IMR-90 (cell line): ENCODE data around the gene MAPKAPK2. TPM values are rescaled to one million over a fixed set of nuclear protein-coding genes. Genes with fewer than 3 reads are reported as not detected.

ENCODE experiments used
- ATAC-seq: fragments of 200-7000 bp; cut with Tn5 transposase; 2 replicates; pipeline ENCODE4 v1.9.1; 2020; ENCODE audit warnings: low read depth, mild to moderate bottlenecking, moderate library complexity
- BruUV-seq: library from RNA; stranded (reverse); fragments of 400-500 nt; replicated peaks from 2 replicates; lab custom pipeline; 2021; lab: Mats Ljungman, UMichigan
- CTCF ChIA-PET: fragments of 300-600 bp; formaldehyde crosslinking; extraction: SDS; loops from one replicate; lab custom pipeline; 2021; ENCODE audit warnings: antibody characterized with exemption; lab: Yijun Ruan, JAX
- POLR2A ChIA-PET: fragments of 300-600 bp; sonication (Branson Sonifier 250); formaldehyde crosslinking; loops from one replicate; lab custom pipeline; 2022; ENCODE audit warnings: antibody characterized with exemption; ENCODE audit not compliant: unreplicated experiment; lab: Charles Lee
- DNase-seq: peaks from one replicate; pipeline ENCODE4 v3.0.0; 2013
- H2AFZ ChIP-seq: replicated peaks from 2 replicates; pipeline ENCODE3; 2013; ENCODE audit warnings: low read length, mild to moderate bottlenecking; ENCODE audit not compliant: poor library complexity
- H2AK5ac ChIP-seq: 2 replicates; pipeline ENCODE4 v1.6.1; 2013; ENCODE audit warnings: low read depth, low read length, inconsistent platforms
- H2AK9ac ChIP-seq: replicated peaks from 2 replicates; pipeline ENCODE3; 2013; ENCODE audit warnings: mild to moderate bottlenecking, low read depth, low read length, moderate library complexity; ENCODE audit not compliant: poor library complexity
- H2BK120ac ChIP-seq: 2 replicates; pipeline ENCODE4 v1.6.1; 2013; ENCODE audit warnings: low read depth, low read length, inconsistent platforms
- H2BK15ac ChIP-seq: 3 replicates; pipeline ENCODE4 v1.6.1; 2013; ENCODE audit warnings: low read depth, low read length, inconsistent platforms
- H2BK20ac ChIP-seq: 2 replicates; pipeline ENCODE4 v1.6.1; 2013; ENCODE audit warnings: low read depth, mild to moderate bottlenecking, inconsistent platforms, low read length, moderate library complexity
- H2BK5ac ChIP-seq: 2 replicates; pipeline ENCODE4 v1.6.1; 2013; ENCODE audit warnings: mild to moderate bottlenecking, low read depth, low read length, inconsistent platforms; ENCODE audit not compliant: poor library complexity, severe bottlenecking
- H3K14ac ChIP-seq: replicated peaks from 2 replicates; pipeline ENCODE4 v1.6.1; 2013; ENCODE audit warnings: low read depth, low read length, inconsistent platforms
- H3K18ac ChIP-seq: 2 replicates; pipeline ENCODE4 v1.6.1; 2013; ENCODE audit warnings: low read depth, low read length, control low read depth
- H3K23ac ChIP-seq: 2 replicates; pipeline ENCODE4 v1.6.1; 2013; ENCODE audit warnings: low read depth, low read length, inconsistent platforms
- H3K27ac ChIP-seq: 2 replicates; pipeline ENCODE4 v1.5.1; 2013; ENCODE audit warnings: mild to moderate bottlenecking, control low read depth, low read length; ENCODE audit not compliant: insufficient read depth
- H3K27me3 ChIP-seq: 2 replicates; pipeline ENCODE4 v1.6.1; 2013; ENCODE audit warnings: low read length; ENCODE audit not compliant: control insufficient read depth, insufficient read depth
- H3K36me3 ChIP-seq: 2 replicates; pipeline ENCODE4 v1.6.1; 2013; ENCODE audit warnings: low read length, mixed read lengths; ENCODE audit not compliant: control insufficient read depth, insufficient read depth
- H3K4ac ChIP-seq: 2 replicates; pipeline ENCODE4 v1.6.1; 2013; ENCODE audit warnings: low read depth, low read length, inconsistent platforms
- H3K4me1 ChIP-seq: 2 replicates; pipeline ENCODE4 v1.6.1; 2013; ENCODE audit warnings: low read length, mixed read lengths; ENCODE audit not compliant: control insufficient read depth, insufficient read depth
- H3K4me2 ChIP-seq: 2 replicates; pipeline ENCODE4 v1.6.1; 2013; ENCODE audit warnings: low read depth, mild to moderate bottlenecking, control low read depth, low read length, moderate library complexity
- H3K4me3 ChIP-seq: 2 replicates; pipeline ENCODE4 v1.5.1; 2013; ENCODE audit warnings: low read depth, mild to moderate bottlenecking, control low read depth, low read length, moderate library complexity; ENCODE audit not compliant: insufficient read depth
- H3K56ac ChIP-seq: 2 replicates; pipeline ENCODE4 v1.6.1; 2013; ENCODE audit warnings: low read length, inconsistent platforms; ENCODE audit not compliant: insufficient read depth; ENCODE audit errors: extremely low read depth
- H3K79me1 ChIP-seq, 2 experiments: 2 replicates each; pipeline ENCODE4 v1.6.1; 2013; ENCODE audit warnings: low read length in 2 of 2, inconsistent platforms in 1 of 2, low read depth in 1 of 2
- H3K9ac ChIP-seq: 2 replicates; pipeline ENCODE4 v1.6.1; 2013; ENCODE audit warnings: low read depth, low read length, control low read depth
- H3K9me1 ChIP-seq: 2 replicates; pipeline ENCODE4 v1.6.1; 2013; ENCODE audit warnings: low read length, inconsistent platforms; ENCODE audit not compliant: insufficient read depth
- H3K9me3 ChIP-seq: 2 replicates; pipeline ENCODE4 v1.6.1; 2013; ENCODE audit warnings: low read length; ENCODE audit not compliant: control insufficient read depth, insufficient read depth
- H4K20me1 ChIP-seq: 2 replicates; pipeline ENCODE4 v1.6.1; 2013; ENCODE audit warnings: low read length, inconsistent platforms; ENCODE audit not compliant: insufficient read depth
- H4K5ac ChIP-seq: 2 replicates; pipeline ENCODE4 v1.6.1; 2013; ENCODE audit warnings: mild to moderate bottlenecking, low read depth, low read length, control low read depth
- H4K8ac ChIP-seq, 2 experiments: 2 replicates each; pipeline ENCODE4 v1.6.1; 2013; ENCODE audit warnings: low read depth in 2 of 2, low read length in 2 of 2, control low read depth in 1 of 2, inconsistent platforms in 1 of 2
- H4K91ac ChIP-seq: 2 replicates; pipeline ENCODE4 v1.6.1; 2013; ENCODE audit warnings: low read depth, low read length, inconsistent platforms; ENCODE audit not compliant: insufficient read depth
- BHLHE40 ChIP-seq: fragments of 150-350 bp; IDR thresholded peaks from 2 replicates; pipeline ENCODE4 v1.6.1; 2016; ENCODE audit warnings: mild to moderate bottlenecking, low read depth, low read length
- CEBPB ChIP-seq: IDR thresholded peaks from 2 replicates; pipeline ENCODE4 v1.6.1; 2012; ENCODE audit warnings: low read depth, low read length, improper control_type of control experiment
- CHD1 ChIP-seq: IDR thresholded peaks from 2 replicates; pipeline ENCODE4 v1.6.1; 2012; ENCODE audit warnings: low read depth, low read length, improper control_type of control experiment
- CTCF ChIP-seq: conservative IDR thresholded peaks from 2 replicates; pipeline ENCODE4 v1.5.1; 2012; ENCODE audit warnings: mild to moderate bottlenecking, low read depth, low read length, improper control_type of control experiment
- FOS ChIP-seq: fragments of 150-350 bp; IDR thresholded peaks from 2 replicates; pipeline ENCODE4 v1.6.1; 2016; ENCODE audit warnings: low read depth, low read length
- MAFK ChIP-seq: IDR thresholded peaks from 2 replicates; pipeline ENCODE4 v1.6.1; 2012; ENCODE audit warnings: low read depth, low read length, improper control_type of control experiment
- MAZ ChIP-seq: IDR thresholded peaks from 2 replicates; pipeline ENCODE4 v1.6.1; 2012; ENCODE audit warnings: low read depth, mild to moderate bottlenecking, low read length, improper control_type of control experiment, moderate library complexity, borderline replicate concordance
- MXI1 ChIP-seq: IDR thresholded peaks from 2 replicates; pipeline ENCODE4 v1.6.1; 2012; ENCODE audit warnings: low read depth, mild to moderate bottlenecking, low read length, moderate library complexity, borderline replicate concordance
- POLR2A ChIP-seq: IDR thresholded peaks from 2 replicates; pipeline ENCODE4 v1.6.1; 2012; ENCODE audit warnings: mild to moderate bottlenecking, low read depth, low read length
- RAD21 ChIP-seq: IDR thresholded peaks from 2 replicates; pipeline ENCODE4 v1.6.1; 2012; ENCODE audit warnings: low read length, improper control_type of control experiment
- RCOR1 ChIP-seq: IDR thresholded peaks from 2 replicates; pipeline ENCODE4 v1.6.1; 2012; ENCODE audit warnings: mild to moderate bottlenecking, low read length, improper control_type of control experiment; ENCODE audit not compliant: insufficient replicate concordance
- WGBS, 2 experiments: methylation state at CpG; one replicate each; pipeline versions ENCODE4 v1.1.5 to v1.1.7; 2013; ENCODE audit warnings: missing lambda C conversion rate in 2 of 2; ENCODE audit not compliant: insufficient read length in 1 of 2; ENCODE audit errors: extremely low coverage in 2 of 2; 5-methylcytosine and 5-hydroxymethylcytosine counted together
- dilution Hi-C: fragments of 300-500 bp; cut with HindIII; formaldehyde crosslinking; loops from one replicate; pipeline ENCODE4 v1.14.3; 2018; ENCODE audit warnings: low sequenced_read_pairs; ENCODE audit not compliant: unreplicated experiment
- in situ Hi-C: fragments of 300-500 bp; cut with MboI; formaldehyde crosslinking; loops from 3 replicates; pipeline ENCODE4 v1.14.3; 2019; ENCODE audit warnings: low sequenced_read_pairs, inconsistent platforms, mixed read lengths
- intact Hi-C: fragments of 100-400 bp; cut with micrococcal nuclease; formaldehyde crosslinking; loops from 2 replicates; pipeline ENCODE4 v1.10.0; 2022
- polyA plus RNA-seq, 3 experiments: library from polyadenylated mRNA; depleted of rRNA; stranded (reverse); fragments of >200 nt; gene quantifications; 2 replicates each; pipeline ENCODE4 v1.2.3, GENCODE V29; 2012; ENCODE audit warnings: low replicate concordance in 1 of 3
- total RNA-seq: library from RNA; depleted of rRNA; stranded (reverse); fragments of >200 nt; gene quantifications from 2 replicates; pipeline ENCODE4 v1.2.3, GENCODE V29; 2012

The MAPKAPK2 gene
- total and polyA plus RNA-seq, 2 of the 4 experiments (the other 2 are of a cell fraction): 56.5 to 66.4 TPM

DNA sequence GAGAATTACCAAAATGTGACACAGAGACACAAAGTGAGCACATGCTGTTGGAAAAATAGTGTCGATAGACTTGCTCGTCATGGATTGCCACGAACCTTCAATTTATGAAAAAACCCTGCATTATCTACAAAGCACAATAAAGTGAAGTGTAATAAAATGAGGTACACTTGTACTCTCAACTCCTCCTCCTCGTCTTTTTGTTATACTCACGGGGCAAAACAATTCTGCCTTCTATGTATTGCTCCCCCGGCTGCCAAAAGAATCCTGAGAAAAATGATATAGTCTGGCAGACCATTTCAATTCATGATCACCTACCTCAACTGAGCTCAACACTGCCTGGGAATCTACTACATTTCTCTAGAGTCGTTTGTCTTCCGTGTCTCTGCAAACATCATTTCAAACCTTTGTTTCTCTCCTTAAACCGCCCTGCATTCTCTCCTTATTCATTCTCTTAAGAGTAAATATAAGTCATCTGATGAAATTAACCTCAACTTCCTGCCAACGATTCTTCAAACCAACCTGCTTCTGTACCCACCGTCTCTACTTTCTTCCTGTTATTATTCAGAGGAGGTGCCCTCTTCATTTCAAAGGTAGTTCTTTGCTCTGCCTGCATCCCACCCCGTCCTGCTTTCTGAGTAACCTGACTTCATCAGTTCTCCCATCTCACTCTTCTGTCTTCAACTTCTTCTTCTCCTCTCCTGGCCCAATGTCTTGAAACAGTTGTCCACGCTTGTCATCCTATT lies 73.0 kb downstream of the MAPKAPK2 start:
- no peak overlapping the region for H3K14ac ChIP-seq
- no peak overlapping the region for H2BK5ac ChIP-seq
- no peaks in the 10 kb centered on the region for H3K4me1 ChIP-seq
- H2AK9ac ChIP-seq: no peak overlapping the region
- no peaks in the 10 kb centered on the region for H3K79me1 ChIP-seq
- no peak overlapping the region for H2BK120ac ChIP-seq
- H2AFZ ChIP-seq: no peak overlapping the region
- intact Hi-C loops (loop anchor here (10.0 kb wide), 1 partner anchor 317 kb away; no protein-coding TSS in a partner anchor), in situ Hi-C loops (no loop called here), dilution Hi-C loops (no loop called here)
- ChIA-PET POLR2A (no interaction called here), CTCF (no interaction called here)
- H3K4ac ChIP-seq: no peak overlapping the region
- no peak overlapping the region for H2AK5ac ChIP-seq
- no peak overlapping the region for H4K91ac ChIP-seq
- H3K9ac ChIP-seq: no peak overlapping the region
- TF ChIP-seq CEBPB: no peak
- TF ChIP-seq CTCF: no peak
- no peak for TF ChIP-seq MAFK
- TF ChIP-seq BHLHE40: no peak
- no peak for TF ChIP-seq FOS
- TF ChIP-seq POLR2A: no peak
- no peak for TF ChIP-seq CHD1
- TF ChIP-seq MAZ: no peak
- TF ChIP-seq MXI1: no peak
- TF ChIP-seq RCOR1: no peak
- no peak for TF ChIP-seq RAD21
- H2BK15ac ChIP-seq: no peak overlapping the region
- no peak overlapping the region for H2BK20ac ChIP-seq
- WGBS, 2 experiments: 74% methylated on average over 3 of the region's 13 CpGs; no CpG with 5 or more reads in 1 of the 2 experiments
- no peak overlapping the region for H3K56ac ChIP-seq
- no peaks in the 10 kb centered on the region; the same call in 1 of the 2 replicates for H3K9me3 ChIP-seq
- no peak overlapping the region for H3K23ac ChIP-seq
- H4K8ac ChIP-seq: no peak overlapping the region
- no TSS peak for BruUV-seq
- no peak for DNase-seq
- no peaks in the 10 kb centered on the region for H4K20me1 ChIP-seq
- no peaks in the 10 kb centered on the region for H3K27me3 ChIP-seq
- H3K18ac ChIP-seq: no peak overlapping the region
- ATAC-seq: no peak
- H3K36me3 ChIP-seq: no peaks in the 10 kb centered on the region
- no peak overlapping the region for H3K4me3 ChIP-seq
- no peak overlapping the region for H4K5ac ChIP-seq
- no peak overlapping the region for H3K27ac ChIP-seq
- no peak overlapping the region for H3K4me2 ChIP-seq
- H3K9me1 ChIP-seq: no peaks in the 10 kb centered on the region
